Omental fat pad (tissue), 4 donors: Measurements from ENCODE around the gene TMEM221. TPM values are rescaled to one million over a fixed set of nuclear protein-coding genes. Genes with fewer than 3 reads are reported as not detected.

ENCODE experiments used
- ATAC-seq: fragments of 150-250 bp; one replicate; pipeline ENCODE4 v1.9.1; 2016; ENCODE audit warnings: mild to moderate bottlenecking, moderate library complexity; ENCODE audit not compliant: low FRiP score
- DNase-seq: peaks from one replicate; pipeline ENCODE4 v3.0.0-alpha.2; 2019; ENCODE audit warnings: low spot score
- total RNA-seq, 4 donors: library from RNA; depleted of rRNA; stranded (reverse); fragments of >200 nt; gene quantifications; one replicate each; pipeline ENCODE4 v1.1.0, GENCODE V29; 2016
- TF ChIP-seq, protein P1 (sequence below), 3 donors: fragments of 450-650 bp; IDR thresholded peaks; one replicate each; pipeline ENCODE4 v1.5.1; 2016 to 2017; ENCODE audit warnings: antibody characterized with exemption in 3 of 3, mild to moderate bottlenecking in 3 of 3, moderate library complexity in 2 of 3

Gene TMEM221
- total RNA-seq, 4 donors from 2014 or later = 0.38 to 1.9 (median 0.46) TPM; not detected in 1

DNA sequence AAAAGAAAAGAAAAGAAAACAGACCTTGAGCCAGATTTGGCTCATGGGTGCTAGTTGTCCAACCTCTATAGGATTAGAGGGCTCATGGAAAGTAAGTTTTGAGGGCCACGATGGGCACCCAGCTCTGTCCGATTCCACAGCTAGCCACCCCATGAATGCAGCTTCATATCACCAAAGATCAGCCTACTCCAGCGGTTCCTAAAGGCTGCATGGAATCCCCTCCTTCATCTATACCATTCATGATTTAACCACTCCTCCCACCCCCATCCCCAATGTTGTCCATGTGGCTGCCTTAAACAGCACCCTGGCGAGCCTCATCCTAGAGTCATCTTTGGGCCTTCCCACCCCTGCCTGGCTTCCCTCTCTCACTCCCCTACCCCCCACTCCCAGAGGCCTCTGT lies 26.5 kb downstream of the TMEM221 start:
- ATAC-seq = no peak

GRCh38 chr19:17420475-17420924 lies 28.0 kb downstream of the TMEM221 start:
- TF ChIP-seq, protein P1, sequence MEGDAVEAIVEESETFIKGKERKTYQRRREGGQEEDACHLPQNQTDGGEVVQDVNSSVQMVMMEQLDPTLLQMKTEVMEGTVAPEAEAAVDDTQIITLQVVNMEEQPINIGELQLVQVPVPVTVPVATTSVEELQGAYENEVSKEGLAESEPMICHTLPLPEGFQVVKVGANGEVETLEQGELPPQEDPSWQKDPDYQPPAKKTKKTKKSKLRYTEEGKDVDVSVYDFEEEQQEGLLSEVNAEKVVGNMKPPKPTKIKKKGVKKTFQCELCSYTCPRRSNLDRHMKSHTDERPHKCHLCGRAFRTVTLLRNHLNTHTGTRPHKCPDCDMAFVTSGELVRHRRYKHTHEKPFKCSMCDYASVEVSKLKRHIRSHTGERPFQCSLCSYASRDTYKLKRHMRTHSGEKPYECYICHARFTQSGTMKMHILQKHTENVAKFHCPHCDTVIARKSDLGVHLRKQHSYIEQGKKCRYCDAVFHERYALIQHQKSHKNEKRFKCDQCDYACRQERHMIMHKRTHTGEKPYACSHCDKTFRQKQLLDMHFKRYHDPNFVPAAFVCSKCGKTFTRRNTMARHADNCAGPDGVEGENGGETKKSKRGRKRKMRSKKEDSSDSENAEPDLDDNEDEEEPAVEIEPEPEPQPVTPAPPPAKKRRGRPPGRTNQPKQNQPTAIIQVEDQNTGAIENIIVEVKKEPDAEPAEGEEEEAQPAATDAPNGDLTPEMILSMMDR (IDR thresholded peaks at IDR 0.05) = no peak
- DNase-seq = no peak
- peak; percentile 43 for ATAC-seq

More for the DNA sequence above, 26.5 kb downstream of the TMEM221 start:
- DNase-seq = no peak
- TF ChIP-seq, protein P1 (IDR thresholded peaks at IDR 0.05) = no peak

DNA sequence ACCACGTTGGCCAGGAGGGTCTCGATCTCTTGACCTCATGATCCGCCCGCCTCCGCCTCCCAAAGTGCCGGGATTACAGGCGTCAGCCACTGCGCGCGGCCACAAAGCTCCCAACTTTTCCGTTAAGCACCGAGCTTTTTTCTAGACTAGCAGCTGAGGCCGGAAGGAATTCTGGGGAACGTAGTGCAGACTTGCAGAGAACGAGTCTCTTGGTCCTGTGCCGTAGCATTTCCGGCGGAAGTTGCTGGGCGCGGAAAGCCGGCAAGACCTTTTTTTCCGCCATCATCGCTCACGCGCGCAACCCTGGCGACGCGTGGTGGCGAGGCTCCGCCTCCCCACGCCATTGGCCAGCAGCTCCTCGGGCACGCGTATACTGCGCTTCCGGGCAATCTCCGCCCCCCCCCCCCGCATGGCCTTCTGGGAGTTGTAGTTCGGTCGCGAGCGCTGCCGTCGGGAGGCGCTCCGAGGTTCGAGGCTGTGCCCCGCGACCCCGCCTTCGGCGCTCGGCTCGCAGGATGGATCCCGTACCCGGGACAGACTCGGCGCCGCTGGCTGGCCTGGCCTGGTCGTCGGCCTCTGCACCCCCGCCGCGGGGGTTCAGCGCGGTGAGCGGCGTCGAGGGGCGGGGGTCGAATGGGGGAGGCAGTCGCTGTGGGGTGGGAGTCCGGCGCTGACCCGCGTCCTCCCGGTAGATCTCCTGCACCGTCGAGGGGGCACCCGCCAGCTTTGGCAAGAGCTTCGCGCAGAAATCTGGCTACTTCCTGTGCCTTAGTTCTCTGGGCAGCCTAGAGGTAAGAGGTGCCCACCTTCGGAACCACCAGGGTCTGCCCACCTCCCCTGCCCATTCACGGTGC lies 28.6 kb downstream of the TMEM221 start, which contains the start of gene MVB12A:
Gene MVB12A (plus strand): TSS at position 427 of the 854 bp plus-strand sequence. CDS start 89 bp downstream, at position 516.
- ATAC-seq = peak; percentile 98
- TF ChIP-seq, protein P1 (IDR thresholded peaks at IDR 0.05) = no peak
- peak; percentile 79 for DNase-seq

DNA sequence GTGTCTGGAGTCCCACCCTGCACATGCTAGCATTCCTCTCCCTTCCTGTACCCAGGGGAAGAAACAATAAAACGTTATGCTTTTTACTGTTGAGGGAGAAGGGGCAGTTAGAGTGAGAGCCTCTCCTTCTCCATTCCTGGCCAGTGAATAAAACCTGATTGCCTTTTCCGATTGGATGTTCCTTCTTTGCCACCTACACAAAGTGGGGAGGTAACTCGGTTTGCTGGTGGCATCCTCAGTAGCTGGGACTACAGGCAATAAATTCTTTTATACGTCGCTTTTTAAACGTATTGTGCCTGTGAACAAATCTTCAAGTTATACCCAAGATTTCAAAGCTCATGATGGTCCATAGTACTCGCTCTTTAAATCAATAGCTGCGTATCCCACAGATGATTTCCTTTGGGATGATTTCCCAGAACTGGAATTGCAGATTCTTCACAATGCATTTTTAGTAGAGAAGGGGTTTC lies 29.3 kb downstream of the TMEM221 start:
- TF ChIP-seq, protein P1 (IDR thresholded peaks at IDR 0.05) = no peak
- ATAC-seq (no peak), DNase-seq (no peak)

GRCh38 chr19:17418710-17419109 lies 29.8 kb downstream of the TMEM221 start:
- DNase-seq (no peak), ATAC-seq (no peak)
- TF ChIP-seq, protein P1 (IDR thresholded peaks at IDR 0.05) = no peak

- ATAC-seq = no peak
- TF ChIP-seq, protein P1 (IDR thresholded peaks at IDR 0.05) = no peak
- no peak for DNase-seq
Observed at GRCh38 chr19:17415121-17415520, 33.3 kb downstream of the TMEM221 start.
